ENCODE data around the gene G2E3. TPM values are rescaled to one million over a fixed set of nuclear protein-coding genes. Genes with fewer than 3 reads are reported as not detected.

Gene G2E3
- total and polyA plus RNA-seq, 9 donors = 5.5 to 20.4 (median 15.7) TPM

- Histone ChIP-seq H3K36me3 (no peaks in the 10 kb centered on the region), H3K4me3 (no peak overlapping the region), H3K27ac (no peak overlapping the region), H3K27me3 (no peaks in the 10 kb centered on the region), H3K4me1 (ENCODE audit: insufficient read depth) (peaks cover 2% of the 10 kb centered on the region), H3K9me3 (no peaks in the 10 kb centered on the region)
- DNase-seq = no peak
- intact Hi-C loops (cut with DNase I) = no loop called here
- TF ChIP-seq POLR2A (IDR thresholded peaks at IDR 0.05) (no peak), CTCF (IDR thresholded peaks at IDR 0.05) (no peak), EP300 (IDR thresholded peaks at IDR 0.05) (no peak)
Measured at GRCh38 chr14:30564868-30565248, 5.9 kb downstream of the G2E3 start.

- Histone ChIP-seq H3K4me3 (no peak overlapping the region), H3K27ac (no peak overlapping the region), H3K9me3 (no peaks in the 10 kb centered on the region), H3K27me3 (no peaks in the 10 kb centered on the region), H3K36me3 (no peaks in the 10 kb centered on the region), H3K4me1 (ENCODE audit: insufficient read depth) (peaks cover 2% of the 10 kb centered on the region)
- TF ChIP-seq POLR2A (IDR thresholded peaks at IDR 0.05) (no peak), EP300 (IDR thresholded peaks at IDR 0.05) (no peak), CTCF (IDR thresholded peaks at IDR 0.05) (no peak)
- 66 to 72% (median 71%) methylated on average over 2 of the region's 2 CpGs for WGBS, 3 donors
- DNase-seq = no peak
- intact Hi-C loops (cut with DNase I) = no loop called here
Measured at GRCh38 chr14:30569216-30569902, 10.4 kb downstream of the G2E3 start.

GRCh38 chr14:30569903-30570226 is 10.9 kb downstream of the G2E3 start:
- Histone ChIP-seq H3K9me3 (no peaks in the 10 kb centered on the region), H3K36me3 (no peaks in the 10 kb centered on the region), H3K4me1 (ENCODE audit: insufficient read depth) (no peaks in the 10 kb centered on the region), H3K4me3 (no peak overlapping the region), H3K27me3 (no peaks in the 10 kb centered on the region), H3K27ac (no peak overlapping the region)
- WGBS, 3 donors = 34 to 41% (median 39%) methylated on average over 1 of the region's 1 CpG
- intact Hi-C loops (cut with DNase I) = no loop called here
- no peak for DNase-seq
- TF ChIP-seq CTCF (IDR thresholded peaks at IDR 0.05) (no peak), EP300 (IDR thresholded peaks at IDR 0.05) (no peak), POLR2A (IDR thresholded peaks at IDR 0.05) (no peak)

- Histone ChIP-seq H3K27me3 (no peaks in the 10 kb centered on the region), H3K4me1 (ENCODE audit: insufficient read depth) (no peaks in the 10 kb centered on the region), H3K36me3 (no peaks in the 10 kb centered on the region), H3K9me3 (no peaks in the 10 kb centered on the region), H3K4me3 (no peak overlapping the region), H3K27ac (no peak overlapping the region)
- TF ChIP-seq POLR2A (IDR thresholded peaks at IDR 0.05) (no peak), CTCF (IDR thresholded peaks at IDR 0.05) (no peak), EP300 (IDR thresholded peaks at IDR 0.05) (no peak)
- intact Hi-C loops (cut with DNase I) = no loop called here
- 92 to 96% (median 94%) methylated on average over 3 of the region's 3 CpGs for WGBS, 3 donors
- no peak for DNase-seq
Measured at GRCh38 chr14:30572237-30572636, 13.3 kb downstream of the G2E3 start.
